NCI-H524 (cell line): ENCODE data around the gene MPDU1.
"Not testable (repeated sequence)": the region's sequence is repeated elsewhere in the genome, so short reads cannot be mapped to it uniquely, and the experiment has no call there.

ENCODE experiments used
- DNase-seq, 2 experiments: peaks; one replicate each; lab custom pipeline; 2025; lab: John Stamatoyannopoulos, UW

The MPDU1 gene

DNA sequence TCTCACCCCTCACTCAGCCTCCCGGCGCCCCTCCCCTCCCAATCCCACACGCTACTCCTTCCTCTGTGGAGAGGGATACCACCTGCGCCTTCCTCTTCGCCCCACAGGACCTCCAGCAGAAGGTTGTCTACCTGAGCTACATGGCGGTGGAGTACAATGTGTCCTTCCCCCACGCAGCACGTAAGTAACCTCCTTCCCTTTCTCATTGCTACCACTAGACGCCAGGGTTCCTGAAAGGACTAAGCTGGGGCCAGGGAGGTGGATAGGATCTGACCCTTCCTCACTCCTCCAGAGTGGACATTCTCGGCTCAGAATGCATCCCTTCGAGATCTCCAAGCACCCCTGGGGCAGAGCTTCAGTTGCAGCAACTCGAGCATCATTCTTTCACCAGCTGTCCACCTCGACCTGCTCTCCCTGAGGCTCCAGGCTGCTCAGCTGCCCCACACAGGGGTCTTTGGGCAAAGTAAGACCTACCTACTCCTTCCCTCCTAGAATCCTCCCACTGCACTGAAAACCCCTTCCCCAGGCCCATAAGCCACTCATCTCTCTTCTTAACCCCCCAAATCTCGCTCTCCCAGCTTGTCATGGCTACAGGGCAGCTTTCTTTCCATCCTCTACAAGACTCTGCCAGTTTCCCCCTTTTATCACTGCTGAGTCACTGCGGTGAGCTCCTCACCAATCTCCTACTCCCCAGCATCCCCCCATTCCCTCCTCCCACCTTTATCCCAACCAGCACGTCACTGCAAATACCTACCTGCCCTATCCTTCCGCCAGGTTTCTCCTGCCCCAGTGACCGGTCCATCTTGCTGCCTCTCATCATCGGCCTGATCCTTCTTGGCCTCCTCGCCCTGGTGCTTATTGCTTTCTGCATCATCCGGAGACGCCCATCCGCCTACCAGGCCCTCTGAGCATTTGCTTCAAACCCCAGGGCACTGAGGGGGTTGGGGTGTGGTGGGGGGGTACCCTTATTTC is 2.8 kb upstream of the MPDU1 start:
- no peak for DNase-seq

DNA sequence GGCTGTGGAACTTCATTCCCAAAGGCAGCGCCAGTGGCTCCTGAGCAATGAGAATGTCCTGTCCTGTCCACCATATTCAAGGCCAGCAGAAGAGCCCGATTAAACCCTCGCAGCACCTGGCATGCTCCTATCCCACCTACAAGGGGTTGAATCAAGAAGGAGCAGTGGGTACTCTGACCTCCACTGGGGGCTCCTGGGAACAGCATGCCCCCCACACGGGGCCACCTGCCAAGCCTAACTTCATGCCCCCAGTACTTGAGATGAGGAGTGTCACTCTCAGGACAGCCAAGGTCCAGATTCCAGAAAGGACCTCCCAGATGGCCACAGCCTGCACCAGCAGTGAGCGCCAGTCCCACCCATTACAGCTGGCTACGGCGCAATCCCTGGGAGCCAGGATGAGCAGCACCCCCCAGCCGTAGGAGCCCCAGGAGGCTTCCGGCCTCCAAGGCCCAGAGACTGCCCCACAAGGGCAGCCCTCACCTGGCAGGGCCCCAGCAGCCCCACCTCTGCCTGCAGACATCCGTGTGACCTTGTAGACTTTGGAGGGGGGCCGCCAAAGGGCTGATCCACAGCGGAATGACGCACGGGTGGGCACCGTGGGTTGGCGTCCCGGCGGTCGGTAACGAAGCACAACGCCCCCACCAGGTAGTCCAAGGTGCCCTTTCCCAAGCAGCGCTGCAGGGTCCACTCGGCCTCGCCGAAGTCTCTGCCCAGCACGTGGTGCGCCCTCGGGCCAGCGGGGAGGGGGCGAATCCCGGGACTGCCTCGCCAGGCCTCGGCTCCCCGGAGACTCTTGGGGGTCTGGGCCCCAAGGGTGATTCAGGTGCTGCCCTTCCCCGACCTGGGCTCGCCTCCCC is 1.0 kb upstream of the MPDU1 start:
- DNase-seq, result no peak

- no peak for DNase-seq
These were observed 3.2 kb downstream of the MPDU1 start for GRCh38 chr17:7586673-7587419.

GRCh38 chr17:7587420-7588151 is 3.9 kb downstream of the MPDU1 start:
- no peak for DNase-seq

- no peak for DNase-seq
These were observed 5.0 kb downstream of the MPDU1 start for GRCh38 chr17:7588553-7589203.

- peak in 1 of 2 experiments; percentile 65 for DNase-seq
These were observed 5.7 kb downstream of the MPDU1 start for GRCh38 chr17:7589204-7589868.

GRCh38 chr17:7589891-7590691 is 6.4 kb downstream of the MPDU1 start, which contains the start of gene SOX15:
TSS of gene SOX15 (minus strand) at chr17:7590094. CDS start at chr17:7589676, 418 bp downstream.
- DNase-seq, result no peak

DNA sequence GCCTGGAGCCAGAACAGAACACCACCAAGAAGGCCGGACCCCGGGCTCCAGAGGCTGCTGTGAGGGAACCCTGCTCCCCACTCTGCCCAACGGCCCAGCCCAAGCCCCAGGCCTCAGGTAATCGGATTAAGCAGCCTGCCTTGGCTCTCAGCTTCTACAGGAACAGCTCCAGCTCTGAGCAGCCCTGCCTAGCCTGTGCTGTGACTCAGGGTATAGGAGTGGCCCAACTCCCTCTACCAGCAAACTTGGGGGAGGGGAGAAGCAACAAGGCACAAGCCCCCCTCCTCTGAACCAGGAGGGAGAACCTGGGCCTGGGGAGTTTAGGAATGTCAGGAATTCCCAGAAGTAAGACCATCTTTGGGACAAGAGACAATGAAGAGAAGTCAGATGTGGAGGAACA is 7.1 kb downstream of the MPDU1 start:
- DNase-seq, result no peak

DNA sequence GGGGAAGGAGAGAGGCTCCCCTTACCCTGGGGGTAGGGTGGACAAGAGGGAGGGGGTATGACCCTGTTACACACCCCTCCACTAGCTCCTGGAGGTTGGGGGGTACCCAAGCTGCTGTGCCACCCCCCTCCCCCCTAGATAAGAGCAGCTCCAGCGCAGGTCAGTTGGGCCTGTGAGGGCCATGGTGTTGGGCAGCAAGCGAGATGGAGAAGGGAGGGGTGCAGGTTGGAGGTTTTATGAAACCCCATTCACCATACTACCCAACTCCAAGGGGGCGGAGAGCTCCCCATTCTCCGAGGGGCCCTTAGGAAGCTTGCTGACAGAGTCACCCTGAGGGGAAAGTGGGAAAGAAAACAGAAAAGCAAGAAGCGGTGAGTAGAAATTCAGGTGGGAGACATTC is 7.9 kb downstream of the MPDU1 start:
- no peak for DNase-seq

DNA sequence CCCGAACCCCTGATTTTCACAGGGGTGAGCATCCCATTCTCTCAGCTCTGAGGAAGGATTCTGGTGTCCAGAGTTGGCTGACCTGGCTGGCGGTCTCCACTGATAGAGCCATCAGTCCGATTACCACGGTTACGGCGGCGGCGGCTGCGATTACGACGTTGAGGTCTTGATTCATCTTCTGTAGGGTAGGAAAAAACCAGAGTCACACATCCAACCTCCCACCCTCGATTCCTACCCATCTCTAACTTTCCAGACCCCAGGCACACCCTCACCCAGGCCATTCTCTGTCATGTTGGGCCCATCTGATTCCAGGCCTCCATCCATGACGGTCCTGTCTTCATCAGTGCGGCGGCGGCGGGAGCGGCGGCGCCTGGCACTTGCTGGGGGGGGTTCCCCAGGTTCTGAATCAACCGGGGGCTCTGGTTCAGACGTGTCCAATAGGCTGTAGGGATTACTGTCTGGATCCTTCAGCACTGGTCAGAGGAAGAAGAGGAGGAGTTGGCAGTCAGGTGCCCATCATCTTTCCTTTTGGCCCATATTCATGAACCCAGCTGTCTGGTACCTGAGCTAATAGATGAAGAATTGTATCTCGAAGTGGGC is 8.9 kb downstream of the MPDU1 start:
- no peak for DNase-seq

DNA sequence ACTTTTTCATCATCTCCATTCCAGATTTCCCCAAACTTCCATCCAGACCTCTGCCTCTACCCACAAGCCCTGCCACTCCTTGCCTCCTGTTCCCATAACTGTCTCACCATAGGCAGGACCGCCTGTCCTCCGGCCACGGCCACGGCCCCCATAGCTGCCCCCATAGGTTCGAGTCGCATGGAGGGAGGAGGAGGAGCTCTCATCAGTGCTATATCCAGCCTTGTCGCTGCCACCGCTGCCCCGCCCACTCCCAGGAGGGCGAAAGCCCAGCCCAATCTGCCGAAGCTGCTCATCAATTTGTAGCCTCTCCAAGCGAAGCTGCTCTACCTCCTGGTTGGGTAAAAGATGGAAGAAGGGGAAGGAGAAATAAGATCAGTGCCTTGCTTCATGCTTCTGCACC is 9.6 kb downstream of the MPDU1 start:
- no peak for DNase-seq

- DNase-seq, result not testable (repeated sequence)
These were observed 13.9 kb downstream of the MPDU1 start for GRCh38 chr17:7597561-7597960.

DNA sequence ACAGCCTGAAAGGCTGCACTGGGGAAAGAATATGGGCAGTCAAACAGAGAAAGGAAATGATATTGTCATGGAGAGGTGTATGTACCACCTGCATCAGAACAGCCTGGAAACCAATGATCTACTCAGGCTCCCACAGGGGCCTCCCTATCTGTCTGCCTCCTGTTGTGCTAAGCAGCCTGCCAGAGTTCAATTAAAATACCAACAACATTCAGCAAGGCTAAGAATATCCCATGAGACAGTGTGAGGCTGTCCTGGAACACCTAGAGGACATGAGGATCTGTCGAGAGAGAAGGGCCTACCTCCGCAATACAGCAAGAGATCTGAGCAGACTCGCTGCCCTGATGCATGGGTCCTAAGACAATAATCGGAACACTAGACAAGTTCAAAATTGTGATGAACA is 22.6 kb downstream of the MPDU1 start:
- DNase-seq, result no peak

DNA sequence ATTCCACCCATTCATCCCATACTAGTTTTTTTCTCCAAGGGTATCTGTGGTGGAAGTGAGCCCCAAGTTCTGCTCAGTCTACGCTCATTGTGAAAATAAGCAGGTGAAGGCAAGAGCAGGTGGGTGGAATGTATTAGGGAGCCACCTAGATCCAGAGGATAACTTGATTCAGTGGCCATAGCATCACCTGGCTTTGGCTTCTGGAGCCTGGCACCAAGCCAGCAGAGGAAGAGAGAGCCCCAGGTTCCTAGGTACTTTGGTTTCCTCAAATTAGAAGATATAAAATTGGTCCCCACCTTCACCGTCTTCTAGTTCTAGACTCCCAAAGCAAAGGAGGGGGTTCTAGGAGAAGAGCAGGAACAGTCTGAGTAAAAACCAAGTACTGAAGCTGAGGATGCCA is 27.0 kb downstream of the MPDU1 start:
- DNase-seq, result no peak

DNA sequence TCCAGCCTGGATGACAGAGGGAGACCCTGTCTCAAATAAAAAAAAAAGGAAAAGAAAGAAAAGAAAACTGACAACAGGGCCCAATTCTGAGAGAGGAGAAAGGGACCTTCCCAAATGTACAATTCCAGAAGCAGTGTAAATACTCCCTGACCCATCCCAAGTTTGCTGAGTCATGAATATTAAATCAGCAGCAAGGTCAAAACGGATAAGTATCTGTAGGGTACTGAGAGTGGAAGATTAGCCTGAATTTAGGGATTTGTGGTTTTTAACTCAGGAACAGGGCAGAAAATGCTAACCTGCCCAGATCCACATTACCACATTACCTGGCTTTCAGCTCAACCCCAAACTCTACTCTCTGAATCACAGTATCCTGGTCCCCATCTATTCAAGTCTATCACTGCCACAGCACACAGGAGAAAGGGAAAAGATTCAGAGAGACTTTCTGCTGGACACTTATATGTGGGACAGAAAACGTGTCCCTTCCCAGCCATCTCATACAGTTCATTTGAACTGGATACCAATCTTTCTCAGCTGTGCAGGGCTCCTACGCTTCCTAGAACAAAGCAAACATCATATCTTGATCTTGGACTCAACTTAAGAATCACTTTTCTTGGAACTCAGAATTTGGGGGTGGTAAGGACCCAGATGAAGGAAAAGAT is 28.1 kb downstream of the MPDU1 start:
- no peak for DNase-seq

- no peak for DNase-seq
These were observed 28.6 kb downstream of the MPDU1 start for GRCh38 chr17:7612294-7612640.

- DNase-seq, result no peak
These were observed 30.2 kb downstream of the MPDU1 start for GRCh38 chr17:7613769-7614424.
